ENCODE measurements around the gene MMAA. TPM values are rescaled to one million over a fixed set of nuclear protein-coding genes. Genes with fewer than 3 reads are reported as not detected.

MMAA gene
- total and polyA plus RNA-seq, 12 donors, result 4.8 to 19.9 (median 13.1) TPM

GRCh38 chr4:145709336-145709735, 90.2 kb downstream of the MMAA start:
- TF ChIP-seq POLR2A (IDR thresholded peaks at IDR 0.05) (no peak), CTCF (IDR thresholded peaks at IDR 0.05) (no peak)
- Histone ChIP-seq H3K4me1 (replicated peaks in 1 of 2) (no peaks in the 10 kb centered on the region), H3K36me3 (replicated peaks in 1 of 2) (no peaks in the 10 kb centered on the region), H3K27ac (no peak overlapping the region), H3K4me3 (no peak overlapping the region), H3K27me3 (no peaks in the 10 kb centered on the region), H3K9me3 (replicated peaks in 1 of 3) (no peaks in the 10 kb centered on the region)
- DNase-seq, result no peak
- WGBS, 4 donors, result 82 to 86% (median 84%) methylated on average over 1 of the region's 1 CpG
- intact Hi-C loops (cut with DNase I), result no loop called here

Other genes with a start within 250 kb of the MMAA start
- 10 to 100 TPM; 11.8 to 23.8 (median 17.0) TPM for gene SMAD1, start 137.5 kb upstream of the MMAA start, total RNA-seq
- gene SMAD1, start 137.5 kb upstream of the MMAA start, polyA plus RNA-seq, result 10 to 100 TPM in 1 of 3 donors, 1 to 10 TPM in 2; 1.4 to 10.8 (median 3.9) TPM
- gene C4orf51, start 60.8 kb downstream of the MMAA start, total RNA-seq, result not detected
- gene C4orf51, start 60.8 kb downstream of the MMAA start, polyA plus RNA-seq, result not detected

Data from adrenal gland (tissue), 12 donors.